Osteoblast (primary cell): ENCODE results near the gene P2RY12. TPM values are rescaled to one million over a fixed set of nuclear protein-coding genes. Genes with fewer than 3 reads are reported as not detected.

ENCODE experiments used
- DNase-seq: peaks from one replicate; pipeline ENCODE4 v3.0.0; 2011; ENCODE audit warnings: low spot score, mixed read lengths; ENCODE audit not compliant: insufficient read length; ENCODE audit errors: missing footprints
- H2AFZ ChIP-seq: 2 replicates; pipeline ENCODE4 v1.6.0; 2011; ENCODE audit warnings: mild to moderate bottlenecking, low read length
- H3K27ac ChIP-seq: 2 replicates; pipeline ENCODE4 v1.5.1; 2011; ENCODE audit warnings: mild to moderate bottlenecking, low read depth, low read length, moderate library complexity
- H3K27me3 ChIP-seq: 2 replicates; pipeline ENCODE4 v1.6.0; 2012; ENCODE audit warnings: mild to moderate bottlenecking, control low read depth, inconsistent platforms, low read length, moderate library complexity; ENCODE audit not compliant: insufficient read depth
- H3K36me3 ChIP-seq: 2 replicates; pipeline ENCODE4 v1.5.1; 2011; ENCODE audit warnings: mild to moderate bottlenecking, low read length, control low read depth, moderate library complexity; ENCODE audit not compliant: insufficient read depth
- H3K4me1 ChIP-seq: 2 replicates; pipeline ENCODE4 v1.5.1; 2011; ENCODE audit warnings: mild to moderate bottlenecking, low read length, control low read depth, moderate library complexity; ENCODE audit not compliant: insufficient read depth
- H3K4me2 ChIP-seq: 2 replicates; pipeline ENCODE4 v1.6.0; 2011; ENCODE audit warnings: mild to moderate bottlenecking, low read length; ENCODE audit not compliant: insufficient read depth
- H3K4me3 ChIP-seq: fragments of 200-600 bp; sonication (generic); 3 replicates; pipeline ENCODE4 v1.5.1; 2012; ENCODE audit warnings: mild to moderate bottlenecking, low read length, inconsistent platforms; ENCODE audit not compliant: insufficient read depth
- H3K79me2 ChIP-seq: 2 replicates; pipeline ENCODE4 v1.6.0; 2012; ENCODE audit warnings: mild to moderate bottlenecking, low read length, control low read depth, inconsistent platforms; ENCODE audit not compliant: insufficient read depth
- H3K9me3 ChIP-seq: 2 replicates; pipeline ENCODE4 v1.5.1; 2011; ENCODE audit warnings: low read depth, low read length, control low read depth
- H4K20me1 ChIP-seq: 2 replicates; pipeline ENCODE4 v1.6.0; 2012; ENCODE audit warnings: mild to moderate bottlenecking, low read length, control low read depth; ENCODE audit not compliant: insufficient read depth
- total RNA-seq: library from RNA; depleted of rRNA; stranded (reverse); fragments of >200 nt; gene quantifications from 2 replicates; pipeline ENCODE4 v1.2.3, GENCODE V29; 2012
- TF ChIP-seq, protein P1 (sequence below): IDR thresholded peaks from 2 replicates; pipeline ENCODE4 v1.5.1; 2011; ENCODE audit warnings: mild to moderate bottlenecking, low read depth, low read length, moderate library complexity; ENCODE audit errors: extremely low read depth

The P2RY12 gene
- total RNA-seq, 1 donor, result not detected

DNA sequence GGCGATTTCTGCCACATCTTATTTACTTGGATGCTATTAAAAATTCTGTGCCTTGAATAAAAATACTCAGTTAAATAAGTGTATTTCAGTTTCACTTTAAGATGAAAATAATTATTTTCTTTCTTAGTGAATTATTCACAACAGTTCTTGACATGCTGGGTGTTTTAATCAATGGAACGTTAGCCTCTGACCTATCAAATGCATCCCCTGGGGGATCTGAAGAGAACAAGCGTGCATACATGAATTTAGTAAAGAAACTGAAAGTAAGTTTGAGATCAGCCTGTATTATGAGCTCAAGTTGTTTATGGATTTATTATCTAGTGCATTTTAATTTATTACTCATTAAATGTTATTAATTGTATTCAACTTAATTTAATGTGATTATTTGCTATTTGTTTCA lies 597 bp downstream of the P2RY12 start:
- Histone ChIP-seq H3K4me3 (no peak overlapping the region), H3K27me3 (no peaks in the 10 kb centered on the region), H3K36me3 (no peaks in the 10 kb centered on the region), H2AFZ (peak overlapping the region; percentile 50), H4K20me1 (no peaks in the 10 kb centered on the region), H3K4me2 (peak overlapping the region; percentile 64), H3K4me1 (peaks cover 5% of the 10 kb centered on the region), H3K9me3 (no peaks in the 10 kb centered on the region), H3K27ac (no peak overlapping the region), H3K79me2 (no peaks in the 10 kb centered on the region)
- TF ChIP-seq, protein P1, sequence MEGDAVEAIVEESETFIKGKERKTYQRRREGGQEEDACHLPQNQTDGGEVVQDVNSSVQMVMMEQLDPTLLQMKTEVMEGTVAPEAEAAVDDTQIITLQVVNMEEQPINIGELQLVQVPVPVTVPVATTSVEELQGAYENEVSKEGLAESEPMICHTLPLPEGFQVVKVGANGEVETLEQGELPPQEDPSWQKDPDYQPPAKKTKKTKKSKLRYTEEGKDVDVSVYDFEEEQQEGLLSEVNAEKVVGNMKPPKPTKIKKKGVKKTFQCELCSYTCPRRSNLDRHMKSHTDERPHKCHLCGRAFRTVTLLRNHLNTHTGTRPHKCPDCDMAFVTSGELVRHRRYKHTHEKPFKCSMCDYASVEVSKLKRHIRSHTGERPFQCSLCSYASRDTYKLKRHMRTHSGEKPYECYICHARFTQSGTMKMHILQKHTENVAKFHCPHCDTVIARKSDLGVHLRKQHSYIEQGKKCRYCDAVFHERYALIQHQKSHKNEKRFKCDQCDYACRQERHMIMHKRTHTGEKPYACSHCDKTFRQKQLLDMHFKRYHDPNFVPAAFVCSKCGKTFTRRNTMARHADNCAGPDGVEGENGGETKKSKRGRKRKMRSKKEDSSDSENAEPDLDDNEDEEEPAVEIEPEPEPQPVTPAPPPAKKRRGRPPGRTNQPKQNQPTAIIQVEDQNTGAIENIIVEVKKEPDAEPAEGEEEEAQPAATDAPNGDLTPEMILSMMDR, result no peak
- DNase-seq, result no peak

DNA sequence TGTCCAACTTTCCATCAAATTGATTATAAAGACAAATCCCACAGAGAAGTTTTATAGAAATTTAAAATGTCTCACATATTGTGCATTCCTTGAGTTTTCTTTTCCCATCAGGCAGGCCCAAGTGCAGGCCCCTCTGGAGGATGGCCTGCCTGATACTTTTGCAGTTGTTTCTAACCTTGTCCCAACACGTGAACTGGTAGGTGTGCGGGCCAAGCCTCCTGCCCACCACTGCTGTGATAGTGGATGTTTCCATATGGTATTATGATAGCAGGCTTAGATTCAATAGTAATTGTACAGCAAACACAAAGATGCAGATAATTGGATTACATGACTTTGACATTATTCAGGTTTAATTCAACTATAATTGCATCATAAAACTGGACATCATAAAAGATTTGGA lies 1.4 kb downstream of the P2RY12 start:
- Histone ChIP-seq H3K36me3 (no peaks in the 10 kb centered on the region), H3K27ac (no peak overlapping the region), H4K20me1 (no peaks in the 10 kb centered on the region), H3K79me2 (no peaks in the 10 kb centered on the region), H3K4me1 (peaks cover 5% of the 10 kb centered on the region), H3K27me3 (no peaks in the 10 kb centered on the region), H3K9me3 (no peaks in the 10 kb centered on the region), H3K4me2 (no peak overlapping the region), H2AFZ (no peak overlapping the region), H3K4me3 (no peak overlapping the region)
- TF ChIP-seq, protein P1, result no peak
- DNase-seq, result no peak

DNA sequence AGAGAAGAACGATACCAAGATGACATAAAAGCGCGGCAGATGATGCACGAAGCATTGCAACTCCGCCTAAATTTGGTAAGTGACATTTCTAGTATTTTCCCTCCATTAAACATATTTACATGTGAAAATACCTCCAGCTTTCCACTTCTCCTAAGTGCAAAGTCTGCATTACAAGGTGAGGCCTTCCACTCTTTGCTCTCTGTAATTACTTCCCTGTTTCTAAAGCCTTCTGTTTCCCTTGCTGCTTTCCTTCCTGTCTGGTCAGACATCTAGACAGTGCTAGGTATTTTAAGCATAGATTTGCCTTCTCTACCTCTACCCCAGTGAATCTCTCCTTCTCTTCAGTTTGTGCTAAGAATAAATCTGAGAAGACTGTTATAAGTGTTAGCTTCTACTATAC lies 1.9 kb downstream of the P2RY12 start:
- no peak overlapping the region for H2AFZ ChIP-seq

DNA sequence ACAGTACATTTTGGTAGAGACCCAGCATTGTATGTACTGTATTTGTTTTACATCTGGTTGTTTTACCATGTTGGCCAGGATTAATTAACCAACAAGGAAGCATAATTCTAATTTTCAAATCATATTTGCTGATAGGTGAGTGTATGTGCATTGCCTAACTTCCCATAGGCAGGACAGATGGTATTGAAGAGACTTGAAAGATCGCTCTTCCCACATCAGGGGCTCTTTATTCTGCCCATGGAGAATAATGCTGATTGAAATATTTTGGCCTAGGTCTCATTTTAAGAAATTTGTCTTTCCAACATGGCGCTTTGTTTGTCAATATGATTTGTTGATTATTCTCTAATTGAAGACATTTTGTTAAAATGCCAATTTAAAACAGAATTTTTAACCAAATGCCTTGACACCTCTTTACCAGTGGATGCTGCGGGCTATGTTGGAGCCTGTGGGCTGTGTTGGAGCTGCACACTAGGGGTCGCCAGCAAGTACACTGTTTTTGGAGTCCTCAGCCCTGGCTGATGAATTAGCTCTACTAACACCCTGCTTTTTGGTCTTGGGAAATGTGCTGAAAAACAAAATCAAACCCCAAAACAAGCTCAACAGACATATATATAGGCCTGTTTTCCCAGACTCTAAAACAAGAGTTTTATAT lies 5.3 kb downstream of the P2RY12 start:
- DNase-seq, result no peak
- Histone ChIP-seq H3K36me3 (no peaks in the 10 kb centered on the region), H3K4me1 (peaks cover 5% of the 10 kb centered on the region), H3K79me2 (no peaks in the 10 kb centered on the region), H3K27ac (no peak overlapping the region), H3K4me3 (no peak overlapping the region), H3K4me2 (no peak overlapping the region), H3K9me3 (no peaks in the 10 kb centered on the region), H2AFZ (peak overlapping the region; percentile 38), H4K20me1 (no peaks in the 10 kb centered on the region), H3K27me3 (no peaks in the 10 kb centered on the region)
- TF ChIP-seq, protein P1, result peak; percentile 88

More for the DNA sequence above, 1.9 kb downstream of the P2RY12 start:
- H3K4me2 ChIP-seq, result no peak overlapping the region
- no peaks in the 10 kb centered on the region for H3K79me2 ChIP-seq
- no peaks in the 10 kb centered on the region for H4K20me1 ChIP-seq
- no peaks in the 10 kb centered on the region for H3K27me3 ChIP-seq
- H3K4me1 ChIP-seq, result peaks cover 5% of the 10 kb centered on the region
- no peak overlapping the region for H3K27ac ChIP-seq
- DNase-seq, result no peak
- H3K9me3 ChIP-seq, result no peaks in the 10 kb centered on the region
- no peak overlapping the region for H3K4me3 ChIP-seq
- H3K36me3 ChIP-seq, result no peaks in the 10 kb centered on the region
- TF ChIP-seq, protein P1, result no peak
